Smooth muscle cell of trachea (primary cell): ENCODE data around the gene PDK2. TPM values are rescaled to one million over a fixed set of nuclear protein-coding genes. Genes with fewer than 3 reads are reported as not detected.

ENCODE experiments used
- total RNA-seq: library from RNA; depleted of rRNA; stranded (reverse); fragments of >200 nt; gene quantifications from 2 replicates; pipeline ENCODE4 v1.2.1, GENCODE V29; 2014

Gene PDK2
- 13.1 and 47.6 TPM in 2 replicates for total RNA-seq

DNA sequence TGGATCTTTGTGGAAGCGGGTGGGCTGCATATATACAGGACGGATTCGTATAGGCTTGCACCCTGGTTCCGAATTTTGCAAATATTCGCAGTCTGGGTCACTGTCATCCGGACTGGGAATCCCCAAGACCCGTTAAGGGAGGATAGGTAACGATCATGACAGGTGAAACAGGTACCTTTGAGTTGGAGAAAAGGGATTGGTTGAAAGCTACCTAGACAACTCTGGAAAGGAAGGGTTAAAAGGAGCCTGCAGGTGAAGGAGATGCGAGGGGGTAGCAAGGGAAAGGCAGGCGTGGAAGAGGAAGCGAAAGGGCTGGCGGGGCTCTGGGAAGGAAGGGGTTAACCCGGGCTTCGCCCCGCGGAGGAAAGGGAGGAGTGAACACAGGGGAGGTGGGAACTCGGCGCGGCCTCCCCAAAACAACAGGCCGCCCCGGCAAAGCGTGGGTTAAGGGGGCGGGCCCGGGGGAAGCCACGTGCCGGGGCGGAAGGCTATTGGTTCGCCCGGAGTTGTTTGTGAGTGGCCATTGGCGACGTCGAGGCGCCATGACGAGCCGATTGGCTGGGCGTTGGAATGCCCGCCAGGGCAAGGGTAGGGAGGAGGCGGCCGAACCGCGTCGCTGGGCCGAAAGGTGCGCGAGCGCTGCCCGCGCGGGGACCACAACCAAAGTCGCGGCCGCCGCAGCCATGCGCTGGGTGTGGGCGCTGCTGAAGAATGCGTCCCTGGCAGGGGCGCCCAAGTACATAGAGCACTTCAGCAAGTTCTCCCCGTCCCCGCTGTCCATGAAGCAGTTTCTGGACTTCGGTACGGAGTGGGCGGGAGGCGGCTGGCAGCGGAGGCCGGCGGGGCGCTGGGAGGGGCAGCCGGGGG is at the start of gene PDK2:
Gene PDK2, plus strand, starts transcription at position 599 of the 867 bp plus-strand sequence. Its CDS starts 85 bp downstream, at position 684.

DNA sequence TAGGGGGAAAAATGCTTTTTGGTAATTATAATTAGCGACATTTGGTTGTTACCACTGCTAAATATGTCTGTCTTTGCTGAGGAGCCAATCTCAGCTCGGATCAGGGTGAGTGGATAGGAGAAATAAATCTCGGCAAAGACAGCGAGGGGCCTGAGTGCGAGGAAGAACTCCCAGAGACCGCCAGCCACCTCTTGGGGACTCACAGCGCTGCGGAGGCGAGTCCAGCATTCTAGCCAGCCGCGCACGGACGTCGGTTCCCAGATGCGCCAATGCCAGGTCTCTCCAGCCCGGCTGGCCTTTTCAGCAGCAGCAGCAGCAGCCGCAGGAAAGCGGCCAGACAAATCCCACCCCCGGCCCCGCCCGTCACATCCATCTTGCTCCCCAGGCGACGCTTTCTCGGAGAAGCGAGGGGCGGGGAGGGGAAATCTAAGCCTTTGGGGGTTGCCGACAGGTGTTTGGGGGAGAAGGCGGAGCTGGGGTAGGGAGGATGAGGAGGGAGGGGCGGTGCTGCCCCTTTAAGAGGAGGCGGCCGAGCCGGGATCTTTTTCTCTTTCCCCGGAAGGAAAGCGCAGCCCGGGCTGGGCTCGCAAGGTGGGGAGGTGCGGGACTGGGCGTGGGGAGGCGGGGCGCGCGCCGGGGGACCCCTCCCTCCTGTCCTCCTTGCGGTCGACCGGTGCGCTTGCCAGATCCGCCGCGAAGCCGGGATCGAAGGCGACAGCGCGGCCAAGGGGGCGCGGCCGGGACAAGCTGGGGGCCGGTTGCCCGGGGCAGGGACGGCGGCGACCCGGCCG is 39.5 kb upstream of the PDK2 start, which contains the start of gene ITGA3:
Gene ITGA3, plus strand, starts transcription at position 685 of the 791 bp plus-strand sequence. CDS start 330 bp downstream, outside the sequence.

DNA sequence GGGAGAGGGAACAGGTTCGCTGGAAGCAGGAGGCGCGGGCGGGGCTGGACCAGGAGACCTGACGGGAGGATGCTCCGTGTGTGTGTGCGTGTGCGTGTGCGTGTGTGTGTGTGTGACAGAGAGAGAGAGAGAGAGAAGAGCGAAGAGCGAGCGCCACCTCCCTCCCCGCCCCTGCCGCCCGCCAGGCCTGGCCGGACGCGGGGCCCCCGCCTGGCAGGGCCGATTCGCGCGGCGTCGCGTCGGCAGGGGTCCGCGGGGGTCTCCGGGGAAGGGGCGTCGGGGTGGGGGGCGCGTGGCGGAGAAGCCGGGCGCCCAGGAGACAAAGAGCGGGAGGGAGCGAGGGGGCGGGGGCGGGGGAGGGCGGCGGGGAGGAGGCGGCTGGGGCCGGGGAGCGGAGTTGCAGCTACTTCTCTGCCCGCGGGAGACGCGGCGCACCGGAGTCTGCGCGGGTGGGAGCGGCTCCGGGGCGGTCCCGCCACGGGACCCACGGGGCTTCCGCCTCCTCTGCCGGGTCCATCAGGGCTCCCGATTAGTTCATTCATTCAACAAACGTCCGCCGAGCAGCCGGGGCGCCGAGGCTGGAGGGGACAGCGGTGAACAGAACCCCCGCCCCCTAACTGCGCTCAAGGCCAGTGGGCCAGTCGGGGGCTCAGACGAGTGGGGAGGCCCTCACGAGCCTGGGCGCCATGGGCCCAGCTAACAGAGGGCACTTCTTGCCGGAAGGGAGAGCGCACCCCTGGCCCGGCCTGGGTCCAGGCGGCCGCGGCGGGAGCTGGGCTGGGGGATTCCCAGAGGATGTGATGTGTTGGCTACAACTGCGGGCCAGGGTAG is 34.8 kb downstream of the PDK2 start, which contains the start of gene SAMD14:
Gene SAMD14, minus strand, starts transcription at position 433 of the 831 bp plus-strand sequence. CDS start 5,201 bp downstream, outside the sequence.

DNA sequence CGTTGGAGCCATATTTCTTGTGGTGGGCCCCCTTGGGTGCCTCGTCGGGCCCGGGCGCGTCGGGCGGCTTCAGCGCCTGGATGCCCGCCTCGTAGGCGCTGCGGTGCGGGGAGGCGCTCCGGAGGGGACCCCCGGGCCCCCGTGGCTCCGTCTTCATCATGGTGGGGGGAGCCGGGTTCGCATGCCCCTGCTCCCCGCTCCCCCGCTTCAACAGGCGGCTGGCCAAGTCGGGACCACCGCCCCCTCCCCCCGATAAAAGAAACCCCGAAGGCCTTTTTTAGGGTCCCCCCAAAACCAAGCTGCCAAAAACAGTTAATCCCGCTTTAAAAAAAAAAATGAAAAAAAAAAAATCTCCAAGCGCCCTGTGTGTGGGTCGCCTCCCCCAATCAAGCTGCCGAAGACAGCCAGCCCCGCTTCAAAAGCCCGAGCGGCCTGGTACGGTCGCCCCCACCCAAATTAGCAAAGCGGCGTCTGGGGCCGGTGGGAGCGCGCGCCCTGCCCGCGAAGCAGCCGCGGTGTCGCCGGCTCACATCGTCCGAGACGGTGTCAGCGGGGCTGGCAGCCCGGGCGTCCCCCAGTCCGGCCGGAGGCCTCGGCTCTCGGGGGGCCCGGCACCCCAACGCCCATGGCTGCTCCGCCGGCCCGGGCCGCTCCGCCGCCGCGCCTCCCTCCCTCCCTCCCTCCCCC is 55.3 kb downstream of the PDK2 start, which contains the start of gene PPP1R9B:
Gene PPP1R9B, minus strand, starts transcription at position 324 of the 687 bp plus-strand sequence. Its CDS starts 164 bp downstream, at position 160.

Other genes starting within 250 kb of the PDK2 start
- not detected in 2 replicates for gene TAC4, start 247.3 kb upstream of the PDK2 start, total RNA-seq
- gene DLX4, start 126.2 kb upstream of the PDK2 start, total RNA-seq, result not detected in 2 replicates
- not detected in 2 replicates for gene DLX3, start 100.1 kb upstream of the PDK2 start, total RNA-seq
- 77.1 and 121 TPM in 2 replicates for gene ITGA3, start 39.2 kb upstream of the PDK2 start, total RNA-seq
- gene SAMD14, start 34.8 kb downstream of the PDK2 start, total RNA-seq, result 0.87 and 2.2 TPM in 2 replicates
- gene PPP1R9B, start 55.3 kb downstream of the PDK2 start, total RNA-seq, result 34.6 and 58.7 TPM in 2 replicates
- gene SGCA, start 70.7 kb downstream of the PDK2 start, total RNA-seq, result 0.73 and 3.3 TPM in 2 replicates
- 1,022 and 2,022 TPM in 2 replicates for gene COL1A1, start 106.3 kb downstream of the PDK2 start, total RNA-seq
- under 0.01 TPM in 2 replicates for gene TMEM92, start 179.1 kb downstream of the PDK2 start, total RNA-seq